NT2/D1 (cell line): ENCODE data around the gene MED9.

Source experiments
- DNase-seq: peaks from one replicate; pipeline ENCODE4 v3.0.0-alpha.2; 2011; ENCODE audit warnings: low read depth, low spot score
- H3K27me3 ChIP-seq: 2 replicates; pipeline ENCODE4 v1.6.0; 2011; ENCODE audit warnings: mild to moderate bottlenecking; ENCODE audit not compliant: insufficient read length, insufficient read depth
- H3K36me3 ChIP-seq: 2 replicates; pipeline ENCODE4 v1.6.1; 2011; ENCODE audit warnings: mild to moderate bottlenecking, low read length, mixed read lengths; ENCODE audit not compliant: insufficient read depth, insufficient read length
- H3K4me1 ChIP-seq: 2 replicates; pipeline ENCODE4 v1.5.1; 2011; ENCODE audit not compliant: insufficient read depth, insufficient read length
- H3K4me3 ChIP-seq: 2 replicates; pipeline ENCODE4 v1.5.1; 2011; ENCODE audit warnings: low read depth; ENCODE audit not compliant: insufficient read length
- H3K9ac ChIP-seq: 2 replicates; pipeline ENCODE4 v1.6.0; 2011; ENCODE audit warnings: low read depth; ENCODE audit not compliant: insufficient read length
- H3K9me3 ChIP-seq: 2 replicates; pipeline ENCODE4 v1.5.1; 2011; ENCODE audit warnings: mild to moderate bottlenecking, low read length; ENCODE audit not compliant: insufficient read depth
- SUZ12 ChIP-seq: IDR thresholded peaks from 2 replicates; pipeline ENCODE4 v1.6.1; 2011; ENCODE audit not compliant: insufficient read length, insufficient read depth; ENCODE audit errors: extremely low read depth
- YY1 ChIP-seq: IDR thresholded peaks from 2 replicates; pipeline ENCODE4 v1.6.1; 2011; ENCODE audit not compliant: insufficient read length, insufficient read depth
- ZNF274 ChIP-seq: IDR thresholded peaks from 2 replicates; pipeline ENCODE4 v1.6.1; 2011; ENCODE audit warnings: mild to moderate bottlenecking, low read depth, low read length

MED9 gene

GRCh38 chr17:17500999-17501605 is 24.3 kb downstream of the MED9 start:
- peaks cover 6% of the 10 kb centered on the region for H3K27me3 ChIP-seq
- no peaks in the 10 kb centered on the region for H3K9me3 ChIP-seq
- H3K36me3 ChIP-seq = no peaks in the 10 kb centered on the region
- no peak overlapping the region for H3K9ac ChIP-seq
- no peak for DNase-seq
- TF ChIP-seq SUZ12 = no peak
- TF ChIP-seq YY1 = no peak
- TF ChIP-seq ZNF274 = no peak
- peaks cover 11% of the 10 kb centered on the region for H3K4me1 ChIP-seq
- no peak overlapping the region for H3K4me3 ChIP-seq

DNA sequence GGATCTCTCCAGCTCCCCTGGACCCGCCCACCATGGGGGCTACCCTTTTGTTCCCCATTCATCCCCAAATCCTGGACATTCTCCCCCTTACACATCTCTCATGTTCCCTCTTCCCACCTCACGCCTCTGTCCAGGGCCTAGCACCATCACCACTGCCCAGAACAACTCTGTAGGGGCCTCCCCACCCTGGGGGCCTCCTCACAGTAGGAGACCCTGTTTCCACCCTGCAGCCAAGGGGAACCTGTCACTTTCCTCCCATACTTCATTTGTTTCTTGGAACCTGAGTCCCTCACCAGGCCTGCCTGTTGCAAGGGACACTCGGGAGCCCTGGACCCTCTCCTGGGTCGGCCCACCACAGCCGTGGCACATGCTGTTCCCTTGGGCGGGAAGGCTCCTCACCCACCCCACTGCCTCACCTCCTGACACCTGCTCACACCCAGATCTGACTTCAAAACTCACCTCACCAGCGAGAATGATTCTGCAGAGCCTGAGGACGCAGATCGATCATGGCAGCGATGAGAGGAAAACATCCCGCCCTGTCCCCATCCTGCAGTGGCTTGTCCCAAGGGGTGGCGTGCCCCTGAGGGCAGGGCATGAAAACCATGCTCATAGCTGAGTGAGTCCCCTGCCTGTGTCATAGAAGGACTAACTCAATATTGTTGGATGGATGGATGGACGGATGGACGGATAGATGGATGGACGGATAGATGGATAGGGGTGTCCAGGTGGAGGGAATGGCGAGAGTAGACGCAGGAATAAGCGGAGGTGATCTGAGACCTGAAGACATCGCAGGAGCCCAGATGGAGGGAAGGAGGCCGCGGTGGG is 26.2 kb downstream of the MED9 start:
- no peak for TF ChIP-seq YY1
- TF ChIP-seq SUZ12 = no peak
- TF ChIP-seq ZNF274 = no peak
- DNase-seq = no peak
- Histone ChIP-seq H3K4me1 (peaks cover 7% of the 10 kb centered on the region), H3K9me3 (no peaks in the 10 kb centered on the region), H3K27me3 (no peaks in the 10 kb centered on the region), H3K36me3 (no peaks in the 10 kb centered on the region), H3K4me3 (no peak overlapping the region), H3K9ac (no peak overlapping the region)

DNA sequence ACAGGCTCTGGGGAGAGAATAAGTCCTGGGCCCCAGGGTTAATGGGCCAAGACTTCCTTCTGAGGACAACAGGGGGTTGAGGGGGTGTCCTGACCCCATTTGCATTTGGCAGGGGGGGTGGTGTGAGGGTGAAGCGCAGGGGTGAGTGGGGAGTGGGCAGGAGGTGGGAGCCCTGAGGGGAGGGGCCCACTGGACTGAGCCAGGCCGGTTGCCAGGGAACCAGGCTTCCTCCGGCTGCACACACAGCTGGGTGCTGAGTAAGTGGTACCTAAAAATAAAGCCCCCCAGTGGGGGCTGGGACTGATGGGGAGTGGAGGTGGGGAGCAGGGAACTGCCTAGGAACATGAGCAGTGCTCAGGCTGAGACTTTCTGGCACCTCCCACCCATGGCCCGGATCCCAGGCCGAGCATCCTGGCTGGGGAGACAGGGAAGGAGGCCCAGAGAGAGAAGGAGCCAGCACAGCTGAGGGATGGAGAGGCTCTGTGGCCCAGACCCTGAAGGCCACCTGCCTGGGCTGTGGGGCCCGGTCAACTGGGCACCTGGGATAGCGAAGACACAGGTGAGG is 26.8 kb downstream of the MED9 start:
- H3K9me3 ChIP-seq = no peaks in the 10 kb centered on the region
- no peak overlapping the region for H3K9ac ChIP-seq
- H3K36me3 ChIP-seq = no peaks in the 10 kb centered on the region
- TF ChIP-seq SUZ12 (no peak), ZNF274 (no peak), YY1 (no peak)
- H3K4me1 ChIP-seq = peaks cover 7% of the 10 kb centered on the region
- no peaks in the 10 kb centered on the region for H3K27me3 ChIP-seq
- H3K4me3 ChIP-seq = no peak overlapping the region
- DNase-seq = no peak

- Histone ChIP-seq H3K36me3 (no peaks in the 10 kb centered on the region), H3K9ac (no peak overlapping the region), H3K4me3 (no peak overlapping the region), H3K27me3 (no peaks in the 10 kb centered on the region), H3K9me3 (no peaks in the 10 kb centered on the region), H3K4me1 (peaks cover 7% of the 10 kb centered on the region)
- DNase-seq = no peak
- TF ChIP-seq ZNF274 (no peak), YY1 (no peak), SUZ12 (no peak)
These were observed 27.7 kb downstream of the MED9 start for GRCh38 chr17:17504341-17505140.

- no peak overlapping the region for H3K4me3 ChIP-seq
- TF ChIP-seq YY1 (no peak), ZNF274 (no peak), SUZ12 (no peak)
- H3K9me3 ChIP-seq = no peaks in the 10 kb centered on the region
- H3K27me3 ChIP-seq = no peaks in the 10 kb centered on the region
- H3K9ac ChIP-seq = no peak overlapping the region
- DNase-seq = no peak
- H3K36me3 ChIP-seq = no peaks in the 10 kb centered on the region
- H3K4me1 ChIP-seq = peaks cover 10% of the 10 kb centered on the region
These were observed 28.4 kb downstream of the MED9 start for GRCh38 chr17:17505151-17505550.

DNA sequence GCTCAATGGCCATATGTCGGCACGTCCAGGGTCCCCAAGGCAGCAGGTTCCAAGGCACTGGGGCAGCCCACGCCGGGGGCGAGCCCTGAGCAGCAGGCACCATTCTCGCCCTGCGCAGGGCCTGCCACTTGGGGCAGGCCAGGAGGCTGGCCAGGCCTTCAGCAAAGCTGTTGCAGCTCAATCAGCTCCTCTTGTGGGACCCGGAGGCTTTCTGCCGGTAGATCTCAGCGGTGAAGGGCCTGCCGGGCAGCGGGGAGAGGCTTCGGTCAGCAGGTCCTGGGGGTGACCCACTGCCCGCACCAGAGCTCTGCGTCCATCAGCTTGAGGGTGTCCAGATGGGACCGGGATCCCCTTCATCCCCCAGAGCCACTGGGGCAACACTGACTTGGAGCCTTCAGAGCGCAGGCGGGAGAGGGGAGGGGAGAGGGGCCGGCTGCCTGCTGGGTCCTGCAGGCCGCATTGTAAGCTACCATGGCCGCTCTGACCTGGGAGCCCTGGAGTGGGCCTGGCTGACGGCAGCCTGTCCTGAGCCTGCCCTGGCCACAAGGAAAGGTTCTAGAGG is 28.9 kb downstream of the MED9 start:
- no peaks in the 10 kb centered on the region for H3K9me3 ChIP-seq
- no peak overlapping the region for H3K4me3 ChIP-seq
- H3K4me1 ChIP-seq = peaks cover 10% of the 10 kb centered on the region
- no peak overlapping the region for H3K9ac ChIP-seq
- no peaks in the 10 kb centered on the region for H3K27me3 ChIP-seq
- TF ChIP-seq SUZ12 (no peak), YY1 (no peak), ZNF274 (no peak)
- DNase-seq = no peak
- no peaks in the 10 kb centered on the region for H3K36me3 ChIP-seq
